Suppressor macrophage treated with lipopolysaccharide for 1 hour (primary cell): ENCODE measurements around the gene CDH4.

Source experiments
- DNase-seq, 3 donors: peaks; one replicate each; pipeline ENCODE4 v3.0.0-alpha.2; 2020 to 2022

CDH4 gene

DNA sequence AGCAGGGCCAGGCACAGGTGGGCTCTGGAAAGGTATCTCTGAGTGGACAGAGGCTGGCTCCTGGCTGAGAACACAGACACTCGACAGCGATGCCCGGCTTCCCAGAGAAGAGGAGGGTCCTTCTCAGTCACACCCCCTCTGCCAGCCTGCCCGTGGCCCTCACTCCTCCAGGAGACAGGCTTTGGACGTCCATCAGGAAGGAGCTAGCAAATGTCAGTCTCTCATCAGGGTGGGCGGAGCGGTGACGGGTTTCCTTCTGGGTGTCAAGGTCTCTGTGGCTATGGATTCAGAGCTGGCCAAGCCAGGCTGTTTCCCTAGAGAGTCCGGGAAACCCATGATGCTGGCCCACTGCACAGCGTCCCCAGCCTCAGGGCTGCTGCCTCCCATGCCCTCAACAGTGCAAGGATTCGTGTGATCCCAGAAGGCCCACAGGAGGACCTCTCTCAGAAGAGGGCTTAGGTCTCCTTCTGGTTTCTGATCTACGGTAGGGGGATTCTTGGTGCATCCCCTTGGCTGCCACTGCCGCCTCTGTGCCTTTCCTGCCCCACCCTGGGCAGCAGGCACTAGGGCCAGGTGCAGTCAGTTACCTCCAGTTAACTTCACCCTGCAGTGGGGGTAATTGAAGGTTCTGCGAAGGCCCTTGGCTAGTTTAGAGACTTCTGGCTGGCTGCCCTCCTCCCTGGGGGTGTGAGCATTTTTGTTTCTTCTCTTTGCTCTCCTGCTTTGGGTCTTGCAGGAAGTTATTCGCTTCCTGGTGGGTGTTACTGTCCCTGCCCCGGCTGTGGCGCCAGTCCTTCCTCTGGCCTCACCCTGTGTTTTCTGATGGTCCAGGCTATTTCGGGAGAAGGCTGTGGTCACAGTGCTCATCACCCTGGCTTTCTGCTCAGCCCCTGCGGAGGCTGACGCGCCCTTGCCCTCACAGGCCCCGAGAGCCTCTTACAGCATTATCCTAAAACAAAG is 80.2 kb downstream of the CDH4 start:
- no peak for DNase-seq

DNA sequence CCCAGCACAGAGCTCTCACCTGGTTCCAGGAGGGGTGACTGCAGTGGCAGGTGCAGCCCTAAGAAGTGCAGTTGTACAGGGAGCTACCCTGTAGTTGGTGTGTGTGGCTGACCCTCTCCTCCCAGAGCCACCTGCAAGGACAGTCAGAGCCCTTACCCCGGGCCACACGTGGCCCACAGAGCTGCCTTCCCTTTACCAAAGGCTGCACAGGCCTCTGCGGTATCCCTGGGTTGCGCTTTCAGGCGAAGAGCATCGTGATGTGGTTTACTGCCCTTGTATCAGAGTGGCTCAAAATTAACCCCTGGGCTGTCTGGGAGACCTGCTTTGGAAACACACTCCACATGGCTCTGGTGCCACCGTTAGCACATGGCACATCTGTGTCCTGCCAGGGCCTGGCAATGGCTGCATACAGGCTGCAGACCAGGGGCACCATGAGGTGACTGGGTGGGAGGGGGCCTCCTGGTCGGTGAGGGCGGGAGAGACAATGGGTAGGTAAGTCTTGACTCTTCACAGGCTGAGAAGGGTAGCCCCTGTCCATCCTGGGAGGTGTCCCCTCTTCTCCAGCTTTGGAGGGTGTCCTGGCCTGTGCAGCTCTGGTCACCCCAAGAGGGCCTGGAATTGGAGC is 81.5 kb downstream of the CDH4 start:
- no peak for DNase-seq

DNA sequence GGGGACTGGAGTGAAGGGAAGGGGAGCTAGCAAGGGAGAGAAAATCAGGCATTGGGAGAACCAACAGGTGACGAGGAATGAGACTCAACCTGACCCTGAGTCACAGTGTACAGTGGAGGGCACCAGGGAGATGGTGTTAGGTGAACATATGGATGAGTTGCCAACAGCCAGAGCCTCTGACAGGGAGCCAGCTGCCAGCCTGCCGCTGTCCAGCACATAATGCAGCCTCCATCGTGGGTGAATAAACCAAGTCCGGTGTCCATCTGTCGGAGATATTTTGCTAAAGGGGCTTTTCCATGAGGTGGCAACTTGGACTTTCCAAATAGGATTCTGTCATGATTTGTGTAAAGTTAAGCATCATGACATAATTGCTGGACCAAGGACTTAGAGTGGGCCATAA is 88.1 kb downstream of the CDH4 start:
- no peak for DNase-seq

DNA sequence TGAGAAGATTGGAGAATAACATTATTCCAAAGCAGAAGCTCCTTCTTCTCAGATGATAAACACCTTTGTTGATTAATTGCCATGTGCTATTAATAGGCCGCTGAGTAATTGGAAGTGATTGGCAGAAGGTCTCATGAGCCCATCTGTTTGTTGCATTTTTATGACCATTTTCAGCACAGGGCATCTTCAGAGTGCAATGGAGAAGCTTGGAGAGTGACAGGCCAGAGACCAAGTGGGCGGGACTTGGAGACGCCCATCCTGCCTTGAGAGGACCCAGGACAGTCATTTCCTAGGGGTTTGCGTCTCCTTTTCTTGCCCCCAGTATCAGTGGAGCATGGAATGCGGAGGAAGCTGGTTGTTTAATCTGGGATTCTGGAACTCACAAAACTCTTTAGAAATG is 89.5 kb downstream of the CDH4 start:
- DNase-seq, result no peak

DNA sequence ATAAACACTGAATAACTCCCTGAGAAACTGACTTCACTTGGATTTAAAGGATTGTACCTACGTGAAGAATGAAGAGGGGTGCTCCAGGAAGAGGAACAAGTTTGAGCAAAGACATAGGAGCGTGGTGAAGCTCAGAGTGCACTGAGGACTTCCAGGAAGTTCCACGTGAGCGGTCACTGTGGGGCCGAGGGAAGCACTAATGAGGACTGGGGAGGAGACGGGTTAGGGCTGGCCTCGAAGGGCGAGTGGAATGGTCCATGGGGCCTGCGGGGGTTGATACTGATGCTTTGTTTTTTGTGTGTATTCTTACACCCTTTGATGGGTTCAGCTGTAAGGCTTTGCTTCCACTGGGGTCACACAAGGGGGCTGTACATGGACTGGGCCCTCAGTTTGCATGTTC is 91.9 kb downstream of the CDH4 start:
- no peak for DNase-seq

DNA sequence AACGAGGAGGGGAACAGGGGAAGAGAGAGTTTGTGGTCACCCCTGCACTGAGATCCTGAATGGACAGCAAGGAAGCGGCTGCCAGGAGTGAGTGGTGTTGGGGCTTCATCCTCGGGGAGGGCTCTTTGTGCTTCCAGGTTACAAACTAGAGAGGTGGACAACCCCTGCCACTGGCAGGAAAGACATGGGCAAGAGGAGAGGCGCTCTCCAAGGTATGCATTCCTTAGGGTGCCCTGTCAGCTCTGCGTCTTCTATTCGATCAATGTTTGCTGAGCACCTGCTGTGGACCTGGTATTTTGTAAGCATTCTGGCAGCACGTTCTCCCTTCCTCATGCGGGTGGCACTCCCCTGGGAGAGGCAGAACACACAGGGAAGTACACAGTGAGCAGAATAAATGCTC is 93.6 kb downstream of the CDH4 start:
- DNase-seq, result no peak

DNA sequence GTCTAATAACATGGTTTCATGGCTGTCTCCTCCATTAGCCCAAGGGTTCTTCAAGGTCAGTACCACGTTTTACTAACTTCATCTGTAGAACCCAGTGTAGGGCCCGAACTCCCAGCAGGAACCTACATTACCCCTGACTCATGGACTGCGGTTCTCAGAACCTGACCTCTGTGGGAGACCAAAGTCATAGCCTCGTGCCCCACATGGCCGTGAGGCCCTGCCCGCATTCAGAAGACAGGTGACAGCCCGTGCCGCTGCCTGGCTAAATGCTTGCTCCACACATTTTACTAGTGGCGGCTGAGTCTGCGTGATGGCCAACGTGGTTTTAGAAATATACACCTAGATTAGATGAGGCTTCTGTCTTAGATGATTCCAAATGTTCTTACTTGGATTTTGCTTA is 94.9 kb downstream of the CDH4 start:
- no peak for DNase-seq

DNA sequence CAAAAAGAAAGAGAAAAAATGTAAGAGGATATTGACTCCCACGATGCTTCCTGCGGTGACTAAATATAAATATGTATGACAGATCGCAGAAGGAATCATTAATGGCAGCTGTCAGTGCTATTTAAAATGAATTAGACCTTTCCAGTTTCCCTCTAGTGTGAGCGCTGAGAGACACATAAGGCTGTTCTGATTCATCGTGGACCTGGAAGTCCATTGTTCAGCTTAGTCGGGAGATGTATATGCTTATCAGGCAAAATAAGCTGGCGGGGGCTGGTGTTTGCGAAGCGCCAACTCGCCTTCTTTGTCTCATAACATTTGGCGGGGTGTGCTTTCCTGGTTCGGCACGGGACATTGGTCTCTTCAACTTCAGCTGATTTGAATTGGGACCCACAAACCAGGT is 95.4 kb downstream of the CDH4 start:
- DNase-seq, result no peak

DNA sequence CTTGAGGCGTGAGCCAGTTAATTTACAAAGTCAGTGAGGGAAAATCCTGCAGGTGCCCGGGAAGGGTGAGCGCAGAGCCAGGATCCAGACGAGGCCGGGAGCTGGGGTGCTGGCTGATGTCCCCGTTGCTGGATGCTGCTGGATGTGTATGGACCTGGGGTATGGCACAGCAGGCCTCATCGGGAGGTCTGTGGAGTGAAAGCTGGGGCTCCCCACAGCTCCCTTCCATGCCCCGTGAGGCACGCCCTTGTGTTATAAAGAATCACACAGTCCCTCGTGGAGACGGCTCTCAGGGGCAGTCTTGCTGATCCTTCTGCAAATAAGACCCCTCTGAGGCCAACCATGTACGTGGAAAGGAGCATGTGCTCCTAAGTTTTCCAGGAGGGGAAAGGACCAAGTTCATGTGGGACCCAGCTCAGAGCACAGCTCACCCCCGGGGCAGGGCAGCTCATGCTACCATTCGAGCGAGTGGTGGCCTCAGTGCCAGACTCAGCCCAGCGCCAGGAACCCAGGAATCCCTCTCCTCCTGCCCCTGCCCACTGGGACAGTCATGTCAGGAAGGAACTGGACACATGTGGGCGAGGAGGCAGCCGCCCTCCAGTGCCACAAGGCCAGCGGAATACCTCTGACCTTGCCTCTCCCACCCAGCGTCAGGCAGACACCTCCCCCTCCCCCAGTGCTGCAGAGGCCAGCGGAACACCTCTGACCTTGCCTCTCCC is 97.5 kb downstream of the CDH4 start:
- no peak for DNase-seq

DNA sequence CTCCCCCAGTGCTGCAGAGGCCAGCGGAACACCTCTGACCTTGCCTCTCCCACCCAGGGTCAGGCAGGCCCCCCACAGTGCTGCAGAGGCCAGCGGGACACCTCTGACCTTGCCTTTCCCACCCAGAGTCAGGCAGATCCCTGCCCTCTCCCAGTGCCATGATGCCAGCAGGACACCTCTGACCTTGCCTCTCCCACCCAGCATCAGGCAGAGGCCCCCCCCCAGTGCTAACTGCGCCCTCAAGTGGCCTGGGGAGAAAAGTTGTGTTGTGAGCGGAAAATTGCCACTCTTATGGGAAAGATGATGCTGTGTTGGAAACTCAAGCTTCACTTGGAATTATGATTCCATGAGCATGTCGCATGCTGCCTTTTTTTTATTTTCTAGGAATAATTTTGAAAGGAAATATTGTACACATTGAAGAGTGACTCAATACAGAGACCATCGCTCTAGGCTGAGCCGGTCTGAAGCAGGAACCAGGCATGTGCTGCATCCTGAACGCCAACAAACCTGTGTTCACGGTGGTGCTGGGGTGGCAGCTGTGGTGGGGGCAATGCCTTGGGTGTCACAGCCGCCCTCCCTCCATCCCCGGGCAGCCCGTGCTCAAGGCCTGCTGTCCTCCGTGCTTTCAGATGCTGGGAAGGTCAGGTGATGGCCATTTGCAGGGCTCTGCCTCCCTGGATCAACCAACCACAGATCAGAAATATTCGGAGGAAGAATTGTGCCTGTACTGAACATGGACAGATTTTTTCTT is 98.6 kb downstream of the CDH4 start:
- DNase-seq, result no peak

DNA sequence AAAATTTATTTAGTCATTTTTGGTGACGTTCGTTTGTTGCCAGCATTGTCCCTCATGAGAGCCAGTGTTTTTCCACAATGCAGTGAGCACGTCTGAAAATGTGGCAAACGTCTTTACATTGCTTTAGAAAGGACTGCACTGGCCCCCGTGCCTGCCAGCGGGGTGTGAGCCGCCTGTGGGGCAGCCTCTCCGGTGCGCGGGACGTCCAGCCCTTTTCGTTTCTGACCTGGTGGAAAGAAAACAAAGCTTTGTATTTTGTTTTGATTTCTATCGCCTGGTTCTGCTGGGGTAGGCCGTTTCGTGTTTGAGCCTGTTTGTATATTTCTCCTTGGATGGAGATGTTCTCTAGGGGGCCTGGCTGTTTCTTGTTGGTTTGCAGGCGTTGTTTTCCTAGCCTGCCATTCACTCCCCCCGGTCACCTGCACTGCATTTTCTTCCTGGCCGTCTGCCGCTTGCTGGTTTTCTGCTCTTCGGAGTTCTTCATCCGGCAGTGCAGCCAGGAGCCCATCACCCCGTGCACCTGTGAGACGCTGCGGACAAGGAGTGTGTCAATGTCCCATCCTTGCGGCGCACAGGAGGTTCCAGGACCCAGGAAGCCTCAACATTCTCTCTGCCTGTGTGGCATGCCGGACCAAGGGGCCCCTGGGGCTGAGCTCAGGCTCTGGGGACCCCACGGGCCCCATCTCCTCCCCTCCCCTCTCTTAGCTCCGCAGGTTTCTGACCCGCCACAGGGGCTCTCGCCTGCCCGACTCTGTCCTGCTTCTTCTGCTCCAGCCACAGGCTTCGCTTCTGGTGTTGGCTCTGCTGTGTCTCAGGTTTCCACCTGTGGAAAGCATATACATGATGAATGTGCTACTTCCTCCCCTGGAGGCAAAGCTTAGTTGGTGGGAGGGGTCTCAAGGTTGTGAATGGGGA is 100.5 kb downstream of the CDH4 start:
- DNase-seq, result no peak

DNA sequence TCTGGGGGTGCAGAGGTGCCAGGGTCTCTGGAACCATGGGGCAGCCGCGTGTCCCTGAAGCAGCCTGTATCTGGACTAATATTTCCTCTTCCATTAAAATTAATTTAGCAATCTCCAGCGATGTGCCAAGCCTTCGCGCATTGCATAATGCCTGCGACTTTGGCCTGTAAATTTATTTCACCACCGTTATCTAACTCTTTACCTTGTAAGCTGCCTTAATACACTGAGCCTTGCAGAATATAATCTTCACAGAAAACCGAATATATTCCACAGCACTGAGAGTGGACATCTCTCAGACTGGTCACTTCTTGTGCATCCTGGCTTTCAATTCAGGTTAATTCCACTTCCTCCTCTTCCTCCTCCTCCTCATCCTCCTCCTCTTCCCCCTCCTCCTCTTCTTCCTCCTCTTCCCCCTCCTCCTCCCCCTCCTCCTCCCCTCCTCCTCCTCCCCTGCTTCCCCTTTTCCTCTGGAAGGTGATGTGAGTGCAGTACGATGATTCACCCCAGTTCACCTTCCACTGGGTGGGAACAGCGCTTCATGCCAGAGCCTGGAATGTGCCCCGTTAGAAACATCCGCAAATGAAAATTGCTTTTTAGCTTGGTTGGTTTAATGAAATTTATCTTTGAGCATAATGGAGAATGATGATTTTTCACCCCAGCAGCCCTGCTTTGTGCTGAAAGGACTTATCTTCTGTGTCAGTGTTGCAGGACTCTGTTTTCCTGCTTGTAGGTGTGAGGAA is 101.4 kb downstream of the CDH4 start:
- DNase-seq, result no peak

DNA sequence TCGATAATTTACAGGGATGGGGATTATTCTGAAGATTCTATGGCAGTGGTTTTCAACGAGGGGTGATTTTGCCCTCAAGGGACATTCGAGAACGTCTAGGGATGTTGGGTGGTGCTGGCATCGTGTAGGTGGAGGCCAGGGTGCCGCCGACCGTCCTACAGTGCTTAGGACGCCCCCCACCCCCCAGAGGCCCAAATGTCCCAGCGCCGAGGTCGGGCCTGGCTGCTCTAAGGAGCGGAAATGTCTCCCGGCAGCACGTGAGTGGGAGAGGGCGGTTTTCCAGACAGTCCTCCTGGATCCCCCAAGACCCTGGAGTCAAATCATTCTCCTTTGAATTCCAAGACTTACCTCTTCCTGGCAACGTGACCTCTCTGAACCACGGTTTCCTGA is 101.9 kb downstream of the CDH4 start:
- DNase-seq, result no peak

DNA sequence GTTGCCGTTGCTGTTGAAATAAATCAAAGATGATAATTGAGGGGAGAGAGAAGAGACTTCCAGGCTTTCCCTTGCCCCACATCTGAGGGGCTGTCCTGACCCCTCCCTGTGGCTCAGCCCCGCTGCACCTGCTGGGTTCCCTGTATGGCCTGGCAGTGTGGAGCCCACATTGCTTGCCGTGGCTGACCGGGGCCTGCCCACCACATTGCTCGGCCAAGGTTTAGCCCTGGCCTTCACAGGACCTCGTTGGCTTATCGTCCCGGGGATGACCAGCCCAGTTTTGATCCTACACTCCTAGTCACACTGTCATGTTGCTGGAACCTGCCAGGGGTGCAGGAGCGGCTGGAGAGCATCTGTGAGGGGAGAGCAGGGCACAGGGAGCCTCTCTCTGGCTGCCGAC is 102.4 kb downstream of the CDH4 start:
- DNase-seq, result no peak

DNA sequence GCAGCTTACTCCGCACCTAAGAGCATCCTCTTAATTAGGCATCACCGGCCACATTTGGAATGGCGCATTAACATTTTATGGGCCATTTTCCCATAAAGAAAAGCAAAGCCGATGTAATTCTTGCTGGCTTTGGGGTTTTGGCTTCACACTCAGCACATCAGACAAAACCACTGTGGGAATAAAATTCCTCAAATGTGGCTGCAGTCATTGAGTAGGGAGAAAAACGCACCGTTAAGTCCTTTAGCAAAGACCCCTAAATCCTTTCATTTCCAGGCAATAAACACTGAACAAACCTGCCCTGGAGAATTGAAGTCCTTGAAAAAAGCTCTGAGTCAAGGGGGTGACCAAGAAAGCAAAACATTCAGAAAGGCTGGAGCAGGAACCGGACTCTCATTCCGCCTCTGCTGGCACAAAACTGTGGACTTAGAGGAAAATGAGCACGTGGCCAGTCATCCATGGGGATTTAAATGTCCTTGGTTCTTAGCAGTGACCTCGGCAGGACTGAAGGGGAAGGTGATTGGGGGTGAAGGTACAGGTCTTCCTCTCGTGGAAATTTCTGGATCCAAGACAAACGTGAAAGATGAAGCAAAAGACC is 102.9 kb downstream of the CDH4 start:
- no peak for DNase-seq

DNA sequence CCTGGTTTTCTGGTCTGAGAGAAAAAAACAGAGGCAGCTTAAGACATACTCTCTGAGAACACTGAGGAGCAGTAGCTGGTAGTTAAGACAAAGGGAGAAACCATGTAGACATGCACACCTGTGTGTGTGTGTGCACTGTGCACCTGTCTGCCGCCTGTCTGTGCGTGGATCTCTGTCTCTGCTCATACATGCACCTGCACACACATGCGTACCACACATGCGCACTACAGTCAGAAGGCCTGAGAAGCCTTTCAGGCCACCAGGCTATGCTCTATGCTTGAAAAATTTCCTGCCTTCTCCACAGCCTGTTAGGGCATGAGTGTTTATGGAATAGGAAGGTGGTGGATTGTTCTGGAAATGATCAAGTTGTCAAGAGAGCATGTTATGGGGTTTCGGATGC is 103.5 kb downstream of the CDH4 start:
- no peak for DNase-seq

DNA sequence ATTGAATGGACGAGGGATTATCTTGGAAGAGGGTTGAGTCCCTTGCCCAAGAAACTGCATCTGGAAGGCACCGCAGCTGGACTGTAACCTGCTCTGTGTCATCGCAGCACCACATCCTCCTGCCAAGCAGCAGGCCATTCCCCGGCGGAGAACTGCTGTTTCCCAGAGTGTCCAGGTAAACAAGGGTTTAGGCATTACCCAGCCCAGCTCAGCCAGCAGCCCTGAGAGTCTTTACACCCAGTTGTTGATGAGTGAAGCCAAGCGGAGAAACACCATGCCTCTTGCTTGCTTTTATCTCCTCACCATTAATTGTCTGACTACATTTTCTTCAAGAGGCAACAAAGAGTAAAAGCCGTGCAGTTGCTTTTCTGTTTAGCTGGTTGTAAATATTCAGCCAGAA is 104.1 kb downstream of the CDH4 start:
- no peak for DNase-seq

DNA sequence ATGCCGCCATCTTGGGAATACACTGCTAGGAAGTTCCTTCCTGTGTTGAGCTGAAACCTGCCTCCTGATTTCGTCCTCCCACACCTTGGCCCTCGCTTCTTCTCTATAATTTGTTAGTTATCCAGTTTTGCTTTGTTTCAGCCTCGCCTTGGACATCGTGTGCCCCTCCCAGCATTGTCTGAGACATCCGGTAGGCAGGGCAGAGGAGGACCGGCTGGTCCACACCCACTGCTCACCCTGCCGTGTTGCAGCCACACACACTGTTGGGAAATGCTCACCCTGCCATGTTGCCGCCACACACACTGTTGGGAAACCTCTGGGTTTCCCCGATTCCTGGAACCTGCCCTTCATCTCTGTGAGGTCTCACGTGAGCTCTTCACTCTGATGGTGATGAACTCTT is 105.1 kb downstream of the CDH4 start:
- no peak for DNase-seq

DNA sequence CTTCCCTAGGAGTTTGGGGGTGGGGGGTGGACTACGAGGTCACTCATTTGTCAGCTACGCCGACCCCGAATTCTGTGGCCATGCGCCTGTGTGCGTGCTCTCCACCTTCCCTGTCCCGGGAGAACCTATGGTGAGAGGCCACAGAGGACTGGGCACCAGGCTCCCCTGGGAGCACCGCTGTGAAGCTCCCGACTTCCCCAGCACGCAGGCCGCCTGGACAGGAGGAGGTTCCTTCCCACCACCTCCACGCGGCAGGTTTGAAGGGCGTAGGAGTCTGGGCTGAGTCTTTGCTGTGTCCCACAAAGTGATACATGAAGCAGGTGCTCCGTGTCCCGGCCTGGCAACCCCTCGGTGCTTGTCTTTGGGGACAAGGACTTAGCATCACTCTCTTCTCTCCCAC is 107.2 kb downstream of the CDH4 start:
- DNase-seq, result no peak

DNA sequence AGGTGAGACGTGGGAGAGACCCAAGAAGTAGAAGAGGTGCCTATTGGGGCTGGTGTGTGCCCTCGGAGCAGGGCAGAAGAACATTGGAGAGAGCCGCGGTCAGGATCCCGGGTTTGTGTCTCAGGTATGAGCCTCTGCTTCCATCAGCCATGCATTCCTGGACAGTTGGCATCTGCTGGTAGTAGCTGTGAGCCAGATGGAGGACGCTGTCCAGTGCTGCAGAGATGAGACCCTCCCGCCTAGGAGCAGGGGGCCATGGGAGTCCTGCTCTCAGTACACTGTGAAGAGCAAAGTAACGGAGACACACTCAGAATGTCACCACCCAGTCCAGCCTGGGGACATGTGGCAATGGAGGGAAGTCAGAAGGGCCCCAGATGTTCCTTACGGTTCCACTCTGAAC is 108.2 kb downstream of the CDH4 start:
- DNase-seq, result no peak

DNA sequence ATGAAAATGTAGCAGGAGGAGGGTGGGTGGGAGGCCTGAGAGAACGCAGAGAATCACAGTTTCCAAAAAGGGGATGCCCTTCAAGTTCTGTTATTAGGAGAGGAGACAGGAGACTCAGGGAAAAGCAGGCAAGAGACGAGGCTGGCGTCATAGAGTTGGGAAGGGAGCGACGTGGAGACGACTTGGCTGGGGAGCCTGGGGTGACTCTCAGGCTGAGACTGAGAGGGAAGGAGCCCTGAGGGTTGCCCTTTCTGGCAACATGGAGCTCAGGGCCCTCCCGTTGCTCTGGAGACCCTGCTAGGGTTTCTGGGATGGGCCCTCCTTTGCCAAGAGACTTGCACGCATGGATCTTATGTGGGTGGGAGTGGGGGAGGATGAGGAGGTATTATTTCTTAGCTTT is 108.9 kb downstream of the CDH4 start:
- no peak for DNase-seq
